HEK293 (cell line): ENCODE measurements around the gene PCSK6.
"Not testable (repeated sequence)": the region's sequence is repeated elsewhere in the genome, so short reads cannot be mapped to it uniquely, and the experiment has no call there.

Experiments
- CTCF ChIA-PET: fragments of 350-600 bp; formaldehyde crosslinking; extraction: SDS; loops from one replicate; lab custom pipeline; 2021; ENCODE audit warnings: antibody characterized with exemption; lab: Yijun Ruan, JAX
- POLR2A ChIA-PET: fragments of 300-600 bp; formaldehyde crosslinking; extraction: SDS; loops from one replicate; lab custom pipeline; 2020; ENCODE audit warnings: antibody characterized with exemption, inconsistent platforms; lab: Yijun Ruan, JAX
- H3K27ac ChIP-seq: fragments of 200-500 bp; sonication (Bioruptor generic); 2 replicates; pipeline ENCODE4 v1.5.1; 2014; ENCODE audit warnings: low read depth, low read length, control low read depth, inconsistent platforms; ENCODE audit errors: extremely low read depth
- H3K36me3 ChIP-seq, 2 experiments: fragments of 200-500 bp in 1 of 2; sonication (Bioruptor generic) in 1 of 2; 1 replicate in 1 of 2; 2 replicates in 1 of 2; pipeline ENCODE4 v1.5.1; 2014 to 2017; ENCODE audit warnings: inconsistent platforms in 2 of 2, low read length in 2 of 2; ENCODE audit not compliant: control insufficient read depth in 2 of 2, insufficient read depth in 1 of 2
- H3K4me1 ChIP-seq: fragments of 200-500 bp; sonication (Bioruptor generic); 2 replicates; pipeline ENCODE4 v1.5.1; 2014; ENCODE audit warnings: mild to moderate bottlenecking, low read length, inconsistent platforms; ENCODE audit not compliant: control insufficient read depth, insufficient read depth
- H3K4me3 ChIP-seq: 2 replicates; pipeline ENCODE4 v1.5.1; 2011; ENCODE audit warnings: low read depth, mild to moderate bottlenecking, control low read depth, low read length, moderate library complexity
- H3K9me3 ChIP-seq: fragments of 200-500 bp; sonication (Bioruptor generic); 2 replicates; pipeline ENCODE4 v1.5.1; 2014; ENCODE audit warnings: low read depth, low read length, inconsistent platforms; ENCODE audit not compliant: control insufficient read depth, insufficient read depth
- ELK4 ChIP-seq: IDR thresholded peaks from 2 replicates; pipeline ENCODE4 v1.6.1; 2011; ENCODE audit warnings: mild to moderate bottlenecking, low read depth, low read length, borderline replicate concordance
- GFI1B ChIP-seq: fragments of 450-650 bp; formaldehyde crosslinking; IDR thresholded peaks from 2 replicates; pipeline ENCODE4 v1.5.1; 2016; ENCODE audit warnings: missing biosample characterization, missing genetic modification characterization
- HOXD13 ChIP-seq: sonication (generic); formaldehyde crosslinking; IDR thresholded peaks from 2 replicates; pipeline ENCODE4 v1.8.0; 2022; ENCODE audit warnings: missing genetic modification reagents, borderline replicate concordance
- KLF10 ChIP-seq: fragments of 450-650 bp; IDR thresholded peaks from 2 replicates; pipeline ENCODE4 v1.5.1; 2018; ENCODE audit warnings: missing biosample characterization, mild to moderate bottlenecking, missing genetic modification characterization
- MYNN ChIP-seq: fragments of 450-650 bp; formaldehyde crosslinking; IDR thresholded peaks from 2 replicates; pipeline ENCODE4 v1.5.1; 2016; ENCODE audit warnings: missing biosample characterization, missing genetic modification characterization, borderline replicate concordance
- REPIN1 ChIP-seq: fragments of 450-650 bp; formaldehyde crosslinking; IDR thresholded peaks from 2 replicates; pipeline ENCODE4 v1.5.1; 2017; ENCODE audit warnings: missing biosample characterization, missing genetic modification characterization, low read depth
- ZBTB1 ChIP-seq: fragments of 450-650 bp; formaldehyde crosslinking; IDR thresholded peaks from 2 replicates; pipeline ENCODE4 v1.5.1; 2016; ENCODE audit warnings: missing biosample characterization, missing genetic modification characterization
- ZBTB21 ChIP-seq: fragments of 450-650 bp; formaldehyde crosslinking; IDR thresholded peaks from 2 replicates; pipeline ENCODE4 v1.5.1; 2017; ENCODE audit warnings: missing biosample characterization, missing genetic modification characterization
- ZBTB48 ChIP-seq: fragments of 450-650 bp; formaldehyde crosslinking; IDR thresholded peaks from 2 replicates; pipeline ENCODE4 v1.5.1; 2016; ENCODE audit warnings: missing biosample characterization, missing genetic modification characterization
- ZFP37 ChIP-seq: fragments of 450-650 bp; formaldehyde crosslinking; IDR thresholded peaks from 2 replicates; pipeline ENCODE4 v1.5.1; 2016; ENCODE audit warnings: missing biosample characterization, missing genetic modification characterization
- ZNF19 ChIP-seq: fragments of 450-650 bp; formaldehyde crosslinking; IDR thresholded peaks from 2 replicates; pipeline ENCODE4; 2016; ENCODE audit warnings: missing biosample characterization, missing genetic modification characterization, low read depth
- ZNF394 ChIP-seq: fragments of 450-650 bp; formaldehyde crosslinking; IDR thresholded peaks from 2 replicates; pipeline ENCODE4 v1.5.1; 2016; ENCODE audit warnings: missing biosample characterization, missing genetic modification characterization, mild to moderate bottlenecking, moderate library complexity, borderline replicate concordance
- ZNF654 ChIP-seq: fragments of 450-650 bp; formaldehyde crosslinking; IDR thresholded peaks from 2 replicates; pipeline ENCODE4 v1.5.1; 2016; ENCODE audit warnings: low read depth, missing biosample characterization, missing genetic modification characterization
- ZNF658 ChIP-seq: fragments of 450-650 bp; formaldehyde crosslinking; IDR thresholded peaks from 2 replicates; pipeline ENCODE4; 2016; ENCODE audit warnings: missing biosample characterization, missing genetic modification characterization
- ZNF747 ChIP-seq: fragments of 450-650 bp; formaldehyde crosslinking; IDR thresholded peaks from 2 replicates; pipeline ENCODE4 v1.5.1; 2016; ENCODE audit warnings: missing biosample characterization, missing genetic modification characterization
- ZNF76 ChIP-seq: fragments of 450-650 bp; formaldehyde crosslinking; IDR thresholded peaks from 2 replicates; pipeline ENCODE4; 2016; ENCODE audit warnings: low read depth, missing biosample characterization, missing genetic modification characterization, borderline replicate concordance
- ZSCAN30 ChIP-seq: fragments of 450-650 bp; IDR thresholded peaks from 2 replicates; pipeline ENCODE4 v1.5.1; 2018; ENCODE audit warnings: missing biosample characterization, mild to moderate bottlenecking, missing genetic modification characterization, moderate library complexity
- TF ChIP-seq, protein P1 (sequence below): fragments of 450-650 bp; formaldehyde crosslinking; IDR thresholded peaks from 2 replicates; pipeline ENCODE4 v1.5.1; 2017; ENCODE audit warnings: missing biosample characterization, missing genetic modification characterization

PCSK6 gene

DNA sequence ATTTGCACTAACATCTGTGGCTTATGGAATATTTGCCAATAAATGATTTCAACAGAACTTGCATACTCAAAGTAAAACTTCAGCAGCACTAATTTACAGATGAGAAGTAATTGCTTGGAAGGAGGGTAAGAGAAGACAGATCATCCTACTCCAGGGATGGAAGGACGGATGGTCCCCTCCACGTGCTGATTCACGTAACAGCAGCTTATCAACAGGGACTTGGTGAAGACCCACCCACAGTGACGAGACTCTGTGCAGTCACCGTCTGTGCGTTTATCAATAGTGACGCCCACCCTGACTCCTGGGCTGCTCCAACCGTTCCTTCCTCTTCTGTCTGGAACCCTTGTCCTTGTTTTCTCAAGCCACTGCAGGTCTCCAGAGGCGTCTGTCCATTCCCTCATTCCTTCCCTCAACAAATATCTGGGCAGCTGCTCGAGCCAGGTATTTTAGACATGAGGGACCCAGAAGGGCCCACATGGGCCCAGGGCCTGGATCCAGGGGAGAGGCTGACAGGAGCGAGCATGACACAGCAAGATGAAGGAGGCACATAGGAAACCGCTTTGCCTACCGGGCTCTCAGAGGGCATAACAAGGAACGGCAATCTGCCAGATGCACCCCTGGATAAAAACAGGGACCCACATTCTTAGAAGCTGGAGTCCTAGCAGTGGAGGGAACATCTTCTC lies 33.3 kb downstream of the PCSK6 start:
- H3K36me3 ChIP-seq, result no peaks in the 10 kb centered on the region
- TF ChIP-seq ZNF658 (tag by site-specific recombination), result no peak
- TF ChIP-seq ZNF394 (tag by site-specific recombination), result no peak
- POLR2A ChIA-PET, result interaction anchor here (1.1 kb wide), 1 partner anchor 11 kb away, joined by 3 read pairs; no protein-coding TSS in a partner anchor
- no peak overlapping the region for H3K27ac ChIP-seq
- CTCF ChIA-PET, result interaction anchor here (0.6 kb wide), 1 partner anchor 426 kb away, joined by 3 read pairs; no protein-coding TSS in a partner anchor
- H3K9me3 ChIP-seq, result no peaks in the 10 kb centered on the region
- H3K4me1 ChIP-seq, result no peaks in the 10 kb centered on the region
- H3K4me3 ChIP-seq, result no peak overlapping the region

- ChIA-PET CTCF (interaction anchor here (0.6 kb wide), 1 partner anchor 427 kb away, joined by 3 read pairs; no protein-coding TSS in a partner anchor), POLR2A (no interaction called here)
- no peak for TF ChIP-seq ZNF19 (tag by site-specific recombination)
- TF ChIP-seq ELK4, result no peak
- TF ChIP-seq, protein P1, sequence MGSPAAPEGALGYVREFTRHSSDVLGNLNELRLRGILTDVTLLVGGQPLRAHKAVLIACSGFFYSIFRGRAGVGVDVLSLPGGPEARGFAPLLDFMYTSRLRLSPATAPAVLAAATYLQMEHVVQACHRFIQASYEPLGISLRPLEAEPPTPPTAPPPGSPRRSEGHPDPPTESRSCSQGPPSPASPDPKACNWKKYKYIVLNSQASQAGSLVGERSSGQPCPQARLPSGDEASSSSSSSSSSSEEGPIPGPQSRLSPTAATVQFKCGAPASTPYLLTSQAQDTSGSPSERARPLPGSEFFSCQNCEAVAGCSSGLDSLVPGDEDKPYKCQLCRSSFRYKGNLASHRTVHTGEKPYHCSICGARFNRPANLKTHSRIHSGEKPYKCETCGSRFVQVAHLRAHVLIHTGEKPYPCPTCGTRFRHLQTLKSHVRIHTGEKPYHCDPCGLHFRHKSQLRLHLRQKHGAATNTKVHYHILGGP (tag by site-specific recombination), result no peak
- no peak for TF ChIP-seq ZBTB48 (tag by site-specific recombination)
- TF ChIP-seq ZNF76 (tag by site-specific recombination), result no peak
- TF ChIP-seq ZFP37, result no peak
- TF ChIP-seq REPIN1, result no peak
- no peak for TF ChIP-seq ZNF654 (tag by site-specific recombination)
- no peak for TF ChIP-seq ZSCAN30 (tag by site-specific recombination)
- no peak for TF ChIP-seq MYNN
- TF ChIP-seq ZNF747 (tag by site-specific recombination), result no peak
- TF ChIP-seq GFI1B (tag by site-specific recombination), result no peak
- TF ChIP-seq ZBTB21 (tag by site-specific recombination), result no peak
- TF ChIP-seq KLF10 (tag by site-specific recombination), result no peak
- no peak for TF ChIP-seq ZBTB1 (tag by site-specific recombination)
- no peak for TF ChIP-seq HOXD13 (CRISPR knock-in tag)
- Histone ChIP-seq H3K36me3 (no peaks in the 10 kb centered on the region), H3K4me3 (no peak overlapping the region), H3K27ac (no peak overlapping the region), H3K4me1 (no peaks in the 10 kb centered on the region), H3K9me3 (no peaks in the 10 kb centered on the region)
These were observed 34.0 kb downstream of the PCSK6 start for GRCh38 chr15:101455291-101456025.

- H3K4me3 ChIP-seq, POLR2A ChIA-PET, H3K4me1 ChIP-seq, H3K36me3 ChIP-seq, CTCF ChIA-PET, H3K9me3 ChIP-seq, H3K27ac ChIP-seq: not testable (repeated sequence)
These were observed 34.7 kb downstream of the PCSK6 start for GRCh38 chr15:101454781-101455180.
